C1 segment of cervical spinal cord (tissue), 14 donors: Measurements from ENCODE around the gene C2CD3.
"Not testable (repeated sequence)": the region's sequence is repeated elsewhere in the genome, so short reads cannot be mapped to it uniquely, and the experiment has no call there.

ENCODE experiments used
- DNase-seq, 14 donors: peaks; one replicate each; lab custom pipeline; 2025; lab: John Stamatoyannopoulos, UW

Gene C2CD3

GRCh38 chr11:74112877-74113276 lies 57.9 kb downstream of the C2CD3 start:
- DNase-seq: no peak

- no peak for DNase-seq
Measured at GRCh38 chr11:74106124-74106523, 64.7 kb downstream of the C2CD3 start.

- DNase-seq: no peak
Measured at GRCh38 chr11:74102321-74102720, 68.5 kb downstream of the C2CD3 start.

- DNase-seq: no peak
Measured at GRCh38 chr11:74100735-74101134, 70.1 kb downstream of the C2CD3 start.

GRCh38 chr11:74100231-74100630 lies 70.6 kb downstream of the C2CD3 start:
- DNase-seq: no peak

GRCh38 chr11:74097686-74098237 lies 73.0 kb downstream of the C2CD3 start:
- DNase-seq: no peak

GRCh38 chr11:74094393-74094792 lies 76.4 kb downstream of the C2CD3 start:
- DNase-seq: no peak

GRCh38 chr11:74092425-74092824 lies 78.4 kb downstream of the C2CD3 start:
- no peak for DNase-seq

GRCh38 chr11:74091549-74091948 lies 79.3 kb downstream of the C2CD3 start:
- no peak for DNase-seq

- DNase-seq: no peak
Measured at GRCh38 chr11:74090701-74091100, 80.1 kb downstream of the C2CD3 start.

- DNase-seq: no peak
Measured at GRCh38 chr11:74086242-74086884, 84.4 kb downstream of the C2CD3 start.

- peak in 7 of 14 donors; percentile 3 to 38 (median 17) for DNase-seq
Measured at GRCh38 chr11:74085542-74085892, 85.3 kb downstream of the C2CD3 start.

- no peak for DNase-seq
Measured at GRCh38 chr11:74084796-74085541, 85.8 kb downstream of the C2CD3 start.

- DNase-seq: not testable (repeated sequence)
Measured at GRCh38 chr11:74083927-74084326, 86.9 kb downstream of the C2CD3 start.

GRCh38 chr11:74081428-74081827 lies 89.4 kb downstream of the C2CD3 start:
- no peak for DNase-seq

GRCh38 chr11:74077193-74077592 lies 93.6 kb downstream of the C2CD3 start:
- no peak for DNase-seq

GRCh38 chr11:74072721-74073120 lies 98.1 kb downstream of the C2CD3 start:
- no peak for DNase-seq

- DNase-seq: no peak
Measured at GRCh38 chr11:74072286-74072685, 98.5 kb downstream of the C2CD3 start.

GRCh38 chr11:74070723-74071492 lies 99.9 kb downstream of the C2CD3 start:
- no peak for DNase-seq

- DNase-seq: no peak
Measured at GRCh38 chr11:74069146-74070046, 101.4 kb downstream of the C2CD3 start.

- DNase-seq: not testable (repeated sequence)
Measured at GRCh38 chr11:74066663-74067062, 104.1 kb downstream of the C2CD3 start.
